Measurements from ENCODE around the gene STUB1. TPM values are rescaled to one million over a fixed set of nuclear protein-coding genes. Genes with fewer than 3 reads are reported as not detected.

The STUB1 gene
- 100 to 1,000 TPM in 1 of 2 donors, 10 to 100 TPM in 1; 86.6 to 105 TPM for total RNA-seq
- long read RNA-seq, transcript STUB1-201 (7 exons, 1,472 nt): major isoform, 267 of 298 reads
- long read RNA-seq, partial matches to known transcripts: 8 of 298 reads
- long read RNA-seq, other reads (novel, unspliced or antisense): 17 of 298 reads

DNA sequence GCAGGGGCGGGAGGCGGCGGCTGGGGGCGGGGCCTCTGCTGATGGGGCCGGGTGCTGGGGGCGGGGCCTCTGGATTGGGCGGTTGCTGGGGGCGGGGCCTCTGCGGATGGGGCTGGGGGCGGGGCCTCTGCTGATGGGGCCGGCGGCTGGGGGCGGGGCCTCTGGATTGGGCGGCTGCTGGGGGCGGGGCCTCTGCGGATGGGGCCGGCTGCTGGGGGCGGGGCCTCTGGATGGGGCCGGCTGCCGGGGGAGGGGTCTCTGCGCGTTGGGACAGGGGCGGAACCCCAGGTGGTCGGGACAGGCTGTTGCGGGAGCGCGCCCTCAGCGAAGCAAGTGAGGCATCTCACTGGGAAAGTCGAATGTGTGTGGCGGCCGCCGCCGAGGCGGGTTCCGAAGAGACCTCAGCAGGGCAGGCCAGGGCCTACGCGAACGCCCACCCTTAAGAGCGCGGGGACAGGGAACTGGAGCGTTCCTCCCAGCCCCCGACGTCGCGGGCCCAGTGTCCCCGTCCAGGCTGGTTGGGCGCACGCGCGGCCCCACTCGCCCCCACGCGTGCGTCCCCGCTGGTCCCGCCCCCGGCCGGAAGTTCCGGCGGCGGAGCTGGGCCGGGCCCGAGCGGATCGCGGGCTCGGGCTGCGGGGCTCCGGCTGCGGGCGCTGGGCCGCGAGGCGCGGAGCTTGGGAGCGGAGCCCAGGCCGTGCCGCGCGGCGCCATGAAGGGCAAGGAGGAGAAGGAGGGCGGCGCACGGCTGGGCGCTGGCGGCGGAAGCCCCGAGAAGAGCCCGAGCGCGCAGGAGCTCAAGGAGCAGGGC is at the start of gene STUB1:
TSS of gene STUB1 (plus strand) at position 597 of the 811 bp plus-strand sequence. CDS start at position 713, 116 bp downstream.
- intact Hi-C loops (cut with DNase I, micrococcal nuclease): no loop called here
- peak; percentile 85 to 91 for DNase-seq
- ATAC-seq: peak; percentile 54

DNA sequence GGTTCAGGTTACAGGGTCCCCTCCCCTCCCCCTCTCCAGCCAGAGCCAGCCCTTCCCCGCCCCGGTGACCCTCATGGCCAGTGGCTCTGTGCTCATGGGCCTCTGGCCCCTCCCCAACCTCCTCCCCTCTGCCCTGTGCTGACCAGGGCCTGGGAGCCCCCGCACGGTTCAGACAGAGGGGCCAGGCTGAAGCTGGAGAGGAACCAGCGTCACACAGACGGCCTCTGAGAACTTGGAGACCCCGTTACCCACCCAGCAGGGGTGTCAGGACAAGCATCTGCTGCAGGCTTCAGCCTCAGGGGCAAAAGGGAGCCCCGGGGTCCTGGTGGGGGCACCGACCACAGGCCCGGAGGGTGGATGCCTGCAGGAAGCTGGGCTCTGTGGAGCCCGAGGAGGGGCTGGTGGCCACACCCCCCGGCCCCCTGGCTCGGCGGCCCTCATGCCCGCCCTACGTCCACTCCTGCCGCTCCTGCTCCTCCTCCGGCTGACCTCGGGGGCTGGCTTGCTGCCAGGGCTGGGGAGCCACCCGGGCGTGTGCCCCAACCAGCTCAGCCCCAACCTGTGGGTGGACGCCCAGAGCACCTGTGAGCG is 49.3 kb upstream of the STUB1 start, which contains the start of gene WFIKKN1:
TSS of gene WFIKKN1 (plus strand) at position 171 of the 591 bp plus-strand sequence. CDS start at position 440, 269 bp downstream.
- intact Hi-C loops (cut with DNase I, micrococcal nuclease): no loop called here
- DNase-seq (peak in 1 of 2 donors; percentile 68), ATAC-seq (peak; percentile 51)

DNA sequence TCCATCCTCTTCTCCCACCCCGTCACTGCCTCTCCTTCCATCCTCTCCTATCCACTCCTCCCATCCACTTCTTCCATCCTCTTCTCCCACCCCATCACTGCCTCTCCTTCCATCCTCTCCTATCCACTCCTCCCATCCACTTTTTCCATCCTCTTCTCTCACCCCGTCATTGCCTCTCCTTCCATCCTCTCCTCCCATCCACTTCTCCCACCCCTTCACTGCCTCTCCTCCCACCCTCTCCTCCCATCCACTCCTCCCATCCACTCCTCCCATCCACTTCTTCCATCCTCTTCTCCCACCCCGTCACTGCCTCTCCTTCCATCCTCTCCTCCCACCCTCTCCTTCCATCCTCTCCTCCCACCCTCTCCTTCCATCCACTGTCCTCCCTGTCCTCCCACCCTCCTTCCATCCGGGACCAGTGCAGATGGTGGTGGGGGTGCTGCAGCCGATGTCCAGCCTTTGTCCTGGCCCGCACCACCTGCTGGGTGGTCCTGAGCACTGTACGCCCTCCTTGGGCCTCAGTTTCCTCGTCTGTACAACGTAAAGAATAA is 48.3 kb upstream of the STUB1 start:
- no peak for DNase-seq
- ATAC-seq: no peak
- intact Hi-C loops (cut with DNase I, micrococcal nuclease): no loop called here

DNA sequence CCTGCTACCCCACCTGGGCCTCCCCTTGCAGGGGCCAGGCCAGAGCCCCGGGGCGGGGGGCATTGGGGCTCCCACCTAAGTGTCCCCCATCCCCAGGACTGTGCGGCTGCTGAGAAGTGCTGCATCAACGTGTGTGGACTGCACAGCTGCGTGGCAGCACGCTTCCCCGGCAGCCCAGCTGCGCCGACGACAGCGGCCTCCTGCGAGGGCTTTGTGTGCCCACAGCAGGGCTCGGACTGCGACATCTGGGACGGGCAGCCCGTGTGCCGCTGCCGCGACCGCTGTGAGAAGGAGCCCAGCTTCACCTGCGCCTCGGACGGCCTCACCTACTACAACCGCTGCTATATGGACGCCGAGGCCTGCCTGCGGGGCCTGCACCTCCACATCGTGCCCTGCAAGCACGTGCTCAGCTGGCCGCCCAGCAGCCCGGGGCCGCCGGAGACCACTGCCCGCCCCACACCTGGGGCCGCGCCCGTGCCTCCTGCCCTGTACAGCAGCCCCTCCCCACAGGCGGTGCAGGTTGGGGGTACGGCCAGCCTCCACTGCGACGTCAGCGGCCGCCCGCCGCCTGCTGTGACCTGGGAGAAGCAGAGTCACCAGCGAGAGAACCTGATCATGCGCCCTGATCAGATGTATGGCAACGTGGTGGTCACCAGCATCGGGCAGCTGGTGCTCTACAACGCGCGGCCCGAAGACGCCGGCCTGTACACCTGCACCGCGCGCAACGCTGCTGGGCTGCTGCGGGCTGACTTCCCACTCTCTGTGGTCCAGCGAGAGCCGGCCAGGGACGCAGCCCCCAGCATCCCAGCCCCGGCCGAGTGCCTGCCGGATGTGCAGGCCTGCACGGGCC is 47.5 kb upstream of the STUB1 start:
- intact Hi-C loops (cut with DNase I, micrococcal nuclease): no loop called here
- DNase-seq (no peak), ATAC-seq (no peak)

DNA sequence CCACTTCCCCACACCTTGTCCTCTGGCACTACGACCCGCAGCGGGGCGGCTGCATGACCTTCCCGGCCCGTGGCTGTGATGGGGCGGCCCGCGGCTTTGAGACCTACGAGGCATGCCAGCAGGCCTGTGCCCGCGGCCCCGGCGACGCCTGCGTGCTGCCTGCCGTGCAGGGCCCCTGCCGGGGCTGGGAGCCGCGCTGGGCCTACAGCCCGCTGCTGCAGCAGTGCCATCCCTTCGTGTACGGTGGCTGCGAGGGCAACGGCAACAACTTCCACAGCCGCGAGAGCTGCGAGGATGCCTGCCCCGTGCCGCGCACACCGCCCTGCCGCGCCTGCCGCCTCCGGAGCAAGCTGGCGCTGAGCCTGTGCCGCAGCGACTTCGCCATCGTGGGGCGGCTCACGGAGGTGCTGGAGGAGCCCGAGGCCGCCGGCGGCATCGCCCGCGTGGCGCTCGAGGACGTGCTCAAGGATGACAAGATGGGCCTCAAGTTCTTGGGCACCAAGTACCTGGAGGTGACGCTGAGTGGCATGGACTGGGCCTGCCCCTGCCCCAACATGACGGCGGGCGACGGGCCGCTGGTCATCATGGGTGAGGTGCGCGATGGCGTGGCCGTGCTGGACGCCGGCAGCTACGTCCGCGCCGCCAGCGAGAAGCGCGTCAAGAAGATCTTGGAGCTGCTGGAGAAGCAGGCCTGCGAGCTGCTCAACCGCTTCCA is 46.7 kb upstream of the STUB1 start:
- no peak for ATAC-seq
- no peak for DNase-seq
- intact Hi-C loops (cut with DNase I, micrococcal nuclease): no loop called here

DNA sequence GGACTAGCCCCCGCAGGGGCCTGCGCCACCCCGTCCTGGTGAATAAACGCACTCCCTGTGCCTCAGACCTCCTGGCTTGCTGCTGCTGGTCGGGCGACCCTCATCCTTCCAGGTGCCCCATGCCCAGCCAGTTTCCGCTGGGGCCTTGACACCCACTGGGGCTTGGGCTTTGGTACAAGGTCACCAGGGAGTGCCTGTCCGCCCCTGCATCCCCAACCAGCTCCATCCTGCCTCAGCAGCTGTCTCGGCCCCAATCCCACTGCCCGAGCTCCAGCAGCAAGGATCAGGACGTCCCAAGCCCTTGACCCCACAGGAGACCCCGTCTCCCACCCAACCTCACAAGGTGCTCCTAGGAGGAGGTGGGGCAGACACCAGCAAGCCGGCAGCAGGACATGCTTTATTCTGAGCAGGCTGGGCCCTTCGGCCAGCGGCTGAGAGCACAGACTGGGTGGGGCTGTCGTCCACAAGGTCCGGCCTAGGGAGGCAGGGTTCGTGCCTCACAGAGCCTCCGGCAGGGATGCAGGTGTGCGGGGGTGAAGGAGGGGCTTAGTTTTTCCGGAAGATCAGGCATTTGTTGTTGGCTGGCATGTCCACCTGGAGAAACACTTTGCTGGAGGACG is 46.0 kb upstream of the STUB1 start:
- no peak for ATAC-seq
- intact Hi-C loops (cut with DNase I, micrococcal nuclease): no loop called here
- no peak for DNase-seq

DNA sequence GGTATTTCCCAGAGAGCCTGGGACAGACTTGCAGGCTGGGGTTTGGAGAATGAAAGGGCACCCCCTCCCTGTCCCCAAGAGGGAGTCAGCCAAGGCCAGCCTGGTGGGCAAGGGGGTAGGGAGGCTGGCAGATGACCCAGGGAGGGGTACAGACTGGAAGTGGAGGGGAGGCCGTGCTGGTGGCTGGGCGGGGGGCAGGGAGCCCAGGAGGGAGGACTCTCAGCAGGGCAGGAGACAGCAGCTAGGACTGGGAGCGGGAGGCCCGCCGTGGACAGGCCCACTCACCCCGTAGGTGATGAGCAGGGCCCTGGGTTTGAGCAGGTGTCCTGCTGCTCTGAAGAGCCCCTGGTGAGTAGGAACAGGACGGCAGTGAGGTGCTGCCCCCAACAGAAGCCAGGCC is 45.2 kb upstream of the STUB1 start:
- intact Hi-C loops (cut with DNase I, micrococcal nuclease): no loop called here
- DNase-seq: no peak
- ATAC-seq: no peak

DNA sequence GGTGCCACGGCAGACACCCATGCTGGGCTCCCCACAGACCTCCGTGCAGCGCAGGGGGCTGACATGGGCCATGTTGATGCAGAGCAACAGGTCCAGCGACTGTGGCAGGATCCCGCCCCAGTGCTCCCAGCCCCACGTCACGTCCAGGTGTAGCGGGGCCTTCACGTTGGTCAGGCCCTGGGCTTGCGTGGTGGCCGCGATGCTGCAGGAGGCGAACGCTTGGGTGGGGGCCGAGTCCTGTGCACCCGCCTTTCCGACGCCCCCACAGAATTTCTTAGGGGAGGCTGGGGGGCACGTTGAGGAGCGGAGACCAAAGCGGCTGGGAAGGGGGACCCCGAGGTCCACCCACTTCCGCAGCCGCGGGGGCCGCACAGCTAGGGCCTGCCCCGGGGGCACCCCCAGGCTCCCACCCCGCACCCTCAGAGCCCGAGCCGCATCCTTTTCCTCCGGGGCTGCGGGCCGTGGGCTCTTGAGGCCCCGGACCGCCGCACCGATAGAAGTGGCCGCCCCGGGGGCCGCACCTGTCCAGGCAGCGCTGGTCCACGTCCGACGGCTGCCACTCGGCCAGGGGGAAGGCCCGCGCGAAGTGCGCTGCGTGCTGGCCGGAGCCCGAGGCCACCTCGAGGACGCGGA is 44.5 kb upstream of the STUB1 start:
- DNase-seq (no peak), ATAC-seq (no peak)
- intact Hi-C loops (cut with DNase I, micrococcal nuclease): no loop called here

DNA sequence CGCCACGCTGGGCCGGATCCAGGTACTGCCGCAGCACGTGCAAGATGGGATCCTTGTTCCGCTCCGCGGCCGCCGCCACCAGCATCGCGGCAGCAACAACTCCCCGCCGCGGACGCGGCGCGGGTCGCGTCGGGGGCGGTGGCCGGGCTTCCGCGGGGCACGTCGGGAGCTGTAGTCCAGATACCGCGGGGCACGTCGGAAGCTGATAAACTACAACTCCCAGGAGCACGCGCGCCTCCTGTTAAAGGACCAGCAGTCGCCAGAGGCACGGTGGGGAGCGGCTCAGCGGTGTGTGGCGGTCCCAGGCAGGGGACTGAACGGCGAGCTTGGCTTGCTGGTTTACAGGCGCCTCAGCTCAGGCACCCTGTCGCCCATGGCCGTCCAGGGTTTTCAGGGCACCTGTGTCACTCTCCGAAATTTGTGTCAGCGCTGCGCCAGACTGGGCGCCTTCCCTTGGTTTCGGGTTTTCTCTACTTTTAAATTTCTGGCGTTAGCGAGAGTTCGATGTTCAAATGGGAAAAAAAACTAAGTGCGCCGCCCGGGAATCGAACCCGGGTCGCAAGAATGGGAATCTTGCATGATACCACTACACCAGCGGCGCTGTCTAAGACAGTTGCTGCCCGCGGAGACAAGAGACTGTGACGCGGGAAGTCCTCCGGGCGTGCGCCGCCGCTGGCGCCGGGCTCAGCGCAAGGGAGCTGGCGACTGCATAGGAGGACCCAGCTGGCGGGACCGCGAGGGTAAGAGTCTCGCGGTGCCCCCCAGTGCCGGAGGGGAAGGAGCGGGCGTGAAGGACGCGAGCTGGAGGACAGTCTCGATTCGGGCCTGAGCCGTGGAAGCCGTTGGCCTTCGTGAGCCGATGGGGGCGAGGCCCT is 43.8 kb upstream of the STUB1 start, which contains the start of gene METTL26:
TSS of gene METTL26 (minus strand) at position 100 of the 875 bp plus-strand sequence. CDS start at position 85, 15 bp downstream.
- peak; percentile 84 for ATAC-seq
- intact Hi-C loops (cut with DNase I, micrococcal nuclease): no loop called here

DNA sequence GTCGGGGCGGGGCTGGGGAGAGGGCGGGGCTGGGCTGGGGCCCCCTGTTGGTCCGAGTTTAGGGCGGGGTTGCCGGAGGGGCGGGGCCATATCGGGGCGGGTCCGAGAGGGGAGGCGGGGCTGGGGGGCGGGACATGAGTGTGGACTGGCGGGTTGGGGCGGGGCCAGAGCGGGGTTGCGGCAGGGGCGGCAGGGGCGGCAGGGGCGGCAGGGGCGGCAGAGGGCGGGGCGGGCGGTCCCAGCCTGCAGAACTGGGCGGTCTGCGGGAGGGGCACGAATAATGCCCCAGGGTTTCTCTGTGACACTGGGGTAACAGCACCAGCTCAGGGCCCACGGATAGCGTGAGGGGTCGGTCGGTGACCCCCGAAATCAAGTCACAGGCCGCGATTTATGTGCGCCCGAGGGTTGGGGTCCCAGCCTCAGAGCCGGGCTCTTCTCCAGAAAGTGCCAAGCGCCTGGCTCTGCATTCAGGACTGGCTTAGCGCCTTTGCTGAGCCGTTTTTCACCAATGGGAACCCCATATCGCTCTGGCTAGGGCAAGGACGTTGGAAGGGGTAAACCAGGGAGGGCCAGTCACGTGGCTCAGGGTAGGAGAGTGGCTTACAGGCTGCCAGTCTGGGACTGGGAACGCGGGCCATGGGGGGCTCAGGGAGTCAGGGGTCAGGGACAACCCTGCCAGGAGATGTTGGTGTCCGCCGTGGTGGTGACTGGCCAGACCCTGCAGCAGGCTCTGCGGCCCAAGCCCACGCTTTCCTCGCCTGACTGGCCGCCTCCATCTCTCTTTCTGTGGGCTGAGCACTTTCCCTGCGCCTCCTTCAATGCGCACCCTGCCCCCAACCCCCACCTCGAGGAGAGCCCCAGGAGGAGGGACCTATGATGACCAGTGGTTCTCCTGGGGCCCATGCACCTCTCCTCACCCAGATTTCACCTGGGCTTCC is 42.9 kb upstream of the STUB1 start:
- peak; percentile 88 to 93 for DNase-seq
- intact Hi-C loops (cut with DNase I, micrococcal nuclease): no loop called here
- peak; percentile 71 for ATAC-seq

More for the DNA sequence above, 43.8 kb upstream of the STUB1 start, which contains the start of gene METTL26:
- peak; percentile 97 to 98 for DNase-seq

DNA sequence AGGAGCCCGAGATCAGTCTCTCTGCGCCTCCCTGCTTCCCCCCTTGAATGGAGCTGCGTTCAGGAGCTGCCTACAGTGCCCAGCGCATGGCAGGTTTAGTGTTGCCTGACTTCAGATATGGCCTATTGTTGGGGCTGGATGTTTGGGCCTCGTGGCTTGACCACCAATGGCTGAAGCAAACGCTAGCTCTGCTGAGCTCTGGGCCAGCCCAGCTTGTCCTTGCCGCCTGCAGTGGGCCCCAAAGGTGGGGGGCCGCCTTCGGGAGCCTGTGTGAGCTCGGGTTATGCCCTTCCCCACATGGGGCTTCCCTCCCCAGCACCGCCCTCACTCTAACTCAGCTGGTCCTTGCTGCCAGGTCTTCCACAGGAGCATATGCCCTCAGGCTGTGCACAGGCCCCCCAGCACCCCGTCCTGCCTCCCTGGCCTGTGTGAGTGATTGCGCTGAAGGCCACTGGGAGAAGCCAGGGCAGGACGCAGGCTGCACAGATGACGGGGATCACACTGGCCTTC is 42.1 kb upstream of the STUB1 start:
- intact Hi-C loops (cut with DNase I, micrococcal nuclease): no loop called here
- ATAC-seq (no peak), DNase-seq (no peak)

DNA sequence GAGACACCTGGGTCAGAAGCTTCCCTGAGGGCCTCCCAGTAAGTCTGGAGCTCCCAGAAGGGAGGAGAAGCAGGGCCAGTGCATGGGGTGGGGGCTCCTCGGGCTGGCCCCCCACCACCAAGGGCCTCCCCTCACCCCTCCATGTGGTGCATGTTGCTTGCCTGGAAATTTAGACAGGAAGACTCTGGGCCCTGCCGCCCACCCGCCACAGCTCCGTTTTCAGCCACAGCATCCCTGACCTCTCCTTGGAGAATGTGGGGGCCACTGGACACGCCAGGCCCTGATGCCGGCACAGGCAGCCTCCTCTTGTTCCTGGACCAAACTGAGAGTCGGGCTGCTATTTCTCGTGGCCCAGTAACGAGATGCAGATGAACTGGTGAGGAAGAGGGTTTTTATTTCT is 41.4 kb upstream of the STUB1 start:
- intact Hi-C loops (cut with DNase I, micrococcal nuclease): no loop called here
- no peak for ATAC-seq
- no peak for DNase-seq

DNA sequence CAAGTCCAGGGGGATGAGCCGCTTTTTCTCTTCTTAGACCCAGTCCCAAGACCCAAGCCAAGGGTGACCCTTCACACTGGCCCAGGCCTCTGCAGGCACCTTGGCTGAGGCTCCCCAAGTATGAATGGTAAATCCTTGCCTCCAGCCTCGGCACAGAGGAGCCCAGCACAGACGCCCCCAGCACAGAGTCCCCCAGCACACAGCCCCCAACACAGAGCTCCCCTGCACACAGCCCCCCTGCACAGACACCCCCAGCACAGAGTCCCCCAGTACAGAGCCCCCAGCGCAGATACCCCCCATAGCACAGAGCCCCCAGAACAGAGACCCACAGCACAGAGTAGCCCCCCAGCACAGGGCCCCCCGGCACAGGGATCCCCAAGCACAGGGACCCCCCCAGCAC is 39.6 kb upstream of the STUB1 start:
- DNase-seq: no peak
- intact Hi-C loops (cut with DNase I, micrococcal nuclease): no loop called here
- no peak for ATAC-seq

DNA sequence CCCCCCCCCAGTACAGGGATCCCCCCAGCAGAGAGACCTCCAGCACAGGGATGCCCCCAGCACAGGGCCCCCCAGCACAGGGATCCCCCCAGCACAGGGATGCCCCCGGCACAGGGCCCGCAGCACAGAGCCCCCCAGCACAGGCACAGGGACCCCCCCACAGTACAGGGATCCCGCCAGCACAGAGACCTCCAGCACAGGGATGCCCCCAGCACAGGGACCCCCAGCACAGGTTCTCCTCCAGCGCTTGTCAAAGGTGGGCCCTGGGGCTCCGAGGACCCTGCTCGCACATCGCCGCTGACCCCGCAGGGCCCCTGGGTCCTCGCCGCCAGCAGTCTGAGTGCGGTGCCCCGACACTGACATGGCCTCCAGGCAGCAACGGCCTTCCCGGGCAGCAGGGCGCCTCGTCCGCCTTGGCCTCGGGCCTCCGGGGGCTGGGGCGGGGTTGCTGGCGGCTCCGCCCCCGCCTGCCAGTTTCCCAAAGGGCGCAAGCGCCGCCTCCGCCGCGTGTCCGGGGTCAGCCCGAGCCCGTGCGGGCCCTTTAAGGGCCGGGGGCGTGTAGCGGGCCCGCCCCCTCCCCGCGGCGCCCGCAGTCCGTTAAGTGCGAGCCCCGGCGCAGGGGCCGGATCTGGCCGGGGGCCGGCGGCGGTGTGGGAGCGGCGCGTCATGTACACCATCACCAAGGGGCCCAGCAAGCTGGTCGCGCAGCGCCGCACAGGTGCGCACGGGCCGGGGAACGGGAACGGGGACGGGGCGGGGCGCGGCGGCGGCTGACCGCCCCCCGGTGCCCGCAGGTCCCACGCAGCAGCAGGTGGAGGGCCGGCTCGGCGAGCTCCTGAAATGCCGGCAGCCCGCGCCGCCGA is 38.7 kb upstream of the STUB1 start, which contains the start of gene MCRIP2:
TSS of gene MCRIP2 (plus strand) at position 503 of the 863 bp plus-strand sequence. CDS start at position 667, 164 bp downstream.
- ATAC-seq (peak; percentile 64), DNase-seq (peak; percentile 90 to 93)
- intact Hi-C loops (cut with DNase I, micrococcal nuclease): no loop called here

All from left colon (tissue), 2 donors.